ENCODE results near the gene TXNL4A.

GRCh38 chr18:80006724-80007123 lies 18.4 kb upstream of the TXNL4A start:
- TF ChIP-seq CTCF (IDR thresholded peaks at IDR 0.05) (no peak), POLR2A (IDR thresholded peaks at IDR 0.05) (no peak)

Measured in right lobe of liver (tissue), 4 donors.